ENCODE data around the gene GRIK3. TPM values are rescaled to one million over a fixed set of nuclear protein-coding genes. Genes with fewer than 3 reads are reported as not detected.

GRIK3 gene
- total RNA-seq, 1 donor from 2014 or later, result not detected

DNA sequence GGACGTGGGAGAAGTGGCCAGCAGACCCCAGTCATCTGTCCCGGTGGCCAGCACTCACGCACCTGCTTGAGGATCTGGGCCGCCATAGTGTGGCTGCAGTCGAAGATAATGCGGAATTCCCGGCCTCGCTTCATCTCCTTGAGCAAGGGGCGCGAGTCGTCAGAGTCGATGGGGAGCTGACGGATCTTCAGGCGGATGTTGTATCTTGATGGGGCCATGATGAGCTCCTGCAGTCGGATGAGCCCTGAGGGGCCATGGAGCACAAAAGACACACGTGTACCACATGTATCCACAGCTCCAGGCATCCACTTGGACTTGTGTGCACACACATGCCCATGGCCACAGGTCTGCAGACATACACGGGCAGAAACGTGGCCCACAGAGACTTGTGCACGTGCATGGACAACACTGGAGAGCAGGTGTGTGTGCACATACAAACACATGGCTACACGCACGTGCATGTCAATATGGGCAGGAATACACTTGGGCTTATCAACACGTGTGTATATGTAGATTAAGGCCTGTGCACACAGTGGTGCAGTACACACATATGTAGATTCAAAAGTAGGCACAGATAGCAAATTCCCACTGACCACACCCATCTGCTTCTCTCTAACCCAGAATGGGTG lies 162.1 kb downstream of the GRIK3 start:
- TF ChIP-seq CTCF (IDR thresholded peaks at IDR 0.05), result no peak
- H3K4me1 Mint-ChIP-seq (ENCODE audit: unreplicated experiment), result no peaks in the 10 kb centered on the region
- H3K27ac Mint-ChIP-seq (ENCODE audit: unreplicated experiment), result no peak overlapping the region
- H3K36me3 Mint-ChIP-seq (ENCODE audit: unreplicated experiment), result no peaks in the 10 kb centered on the region
- no peaks in the 10 kb centered on the region for H3K27me3 Mint-ChIP-seq (ENCODE audit: unreplicated experiment)
- no peaks in the 10 kb centered on the region for H3K9me3 Mint-ChIP-seq (ENCODE audit: unreplicated experiment)
- no peak overlapping the region for H3K4me3 Mint-ChIP-seq (ENCODE audit: unreplicated experiment)
- DNase-seq (ENCODE audit: extremely low spot score, unreplicated experiment), result peak; percentile 21

- Mint-ChIP-seq H3K9me3 (ENCODE audit: unreplicated experiment) (no peaks in the 10 kb centered on the region), H3K4me3 (ENCODE audit: unreplicated experiment) (no peak overlapping the region), H3K27ac (ENCODE audit: unreplicated experiment) (no peak overlapping the region), H3K27me3 (ENCODE audit: unreplicated experiment) (no peaks in the 10 kb centered on the region), H3K4me1 (ENCODE audit: unreplicated experiment) (no peaks in the 10 kb centered on the region), H3K36me3 (ENCODE audit: unreplicated experiment) (no peaks in the 10 kb centered on the region)
- TF ChIP-seq CTCF (IDR thresholded peaks at IDR 0.05), result no peak
- DNase-seq (ENCODE audit: extremely low spot score, unreplicated experiment), result no peak
Measured at GRCh38 chr1:36871146-36871971, 163.0 kb downstream of the GRIK3 start.

- Mint-ChIP-seq H3K4me3 (ENCODE audit: unreplicated experiment) (no peak overlapping the region), H3K27ac (ENCODE audit: unreplicated experiment) (no peak overlapping the region), H3K36me3 (ENCODE audit: unreplicated experiment) (no peaks in the 10 kb centered on the region), H3K4me1 (ENCODE audit: unreplicated experiment) (no peaks in the 10 kb centered on the region), H3K9me3 (ENCODE audit: unreplicated experiment) (no peaks in the 10 kb centered on the region), H3K27me3 (ENCODE audit: unreplicated experiment) (no peaks in the 10 kb centered on the region)
- DNase-seq (ENCODE audit: extremely low spot score, unreplicated experiment), result no peak
- TF ChIP-seq CTCF (IDR thresholded peaks at IDR 0.05), result no peak
Measured at GRCh38 chr1:36869826-36870225, 164.5 kb downstream of the GRIK3 start.

DNA sequence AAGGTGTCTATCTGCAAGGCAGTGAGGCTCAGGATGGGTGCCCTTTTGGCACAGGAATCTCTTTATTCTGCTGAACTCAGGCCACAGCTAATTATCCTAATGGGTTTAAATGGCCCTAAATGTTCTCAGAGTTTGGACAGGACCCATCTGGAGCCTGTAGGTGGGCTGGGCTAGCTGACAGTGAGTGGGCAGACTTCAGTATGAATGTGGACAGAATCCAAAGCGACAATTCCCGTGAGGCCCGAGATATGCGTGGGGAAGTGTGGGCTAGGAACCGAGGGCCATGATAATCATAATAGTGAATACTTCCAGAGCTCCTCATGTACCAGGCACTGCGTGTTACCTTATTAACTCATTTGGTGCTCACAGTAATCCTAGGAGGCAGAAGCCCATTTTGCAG lies 165.3 kb downstream of the GRIK3 start:
- H3K36me3 Mint-ChIP-seq (ENCODE audit: unreplicated experiment), result no peaks in the 10 kb centered on the region
- H3K9me3 Mint-ChIP-seq (ENCODE audit: unreplicated experiment), result no peaks in the 10 kb centered on the region
- no peak overlapping the region for H3K4me3 Mint-ChIP-seq (ENCODE audit: unreplicated experiment)
- no peaks in the 10 kb centered on the region for H3K27me3 Mint-ChIP-seq (ENCODE audit: unreplicated experiment)
- H3K4me1 Mint-ChIP-seq (ENCODE audit: unreplicated experiment), result no peaks in the 10 kb centered on the region
- no peak for TF ChIP-seq CTCF (IDR thresholded peaks at IDR 0.05)
- no peak for DNase-seq (ENCODE audit: extremely low spot score, unreplicated experiment)
- H3K27ac Mint-ChIP-seq (ENCODE audit: unreplicated experiment), result no peak overlapping the region

DNA sequence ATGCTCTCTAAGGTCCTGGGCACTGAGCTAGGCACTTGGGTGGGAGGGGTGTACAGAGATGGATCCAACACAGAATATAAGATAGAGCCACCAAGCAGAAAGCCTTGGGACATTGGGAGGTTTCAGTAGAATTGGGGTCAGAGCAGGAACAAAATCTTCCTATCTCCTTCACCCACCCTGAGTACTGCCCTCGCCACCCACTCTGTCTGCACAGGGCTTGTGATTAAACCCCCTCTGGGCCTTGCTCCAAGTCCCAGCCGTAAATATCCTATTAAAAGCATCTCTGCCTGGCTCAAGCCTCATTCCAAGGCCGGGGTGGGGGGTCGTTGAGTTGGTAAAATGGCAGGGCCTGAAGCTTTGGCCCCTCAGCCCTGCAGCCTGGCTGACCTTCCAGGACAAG lies 166.7 kb downstream of the GRIK3 start:
- no peaks in the 10 kb centered on the region for H3K27me3 Mint-ChIP-seq (ENCODE audit: unreplicated experiment)
- TF ChIP-seq CTCF (IDR thresholded peaks at IDR 0.05), result no peak
- no peak overlapping the region for H3K4me3 Mint-ChIP-seq (ENCODE audit: unreplicated experiment)
- H3K27ac Mint-ChIP-seq (ENCODE audit: unreplicated experiment), result no peak overlapping the region
- DNase-seq (ENCODE audit: extremely low spot score, unreplicated experiment), result no peak
- H3K4me1 Mint-ChIP-seq (ENCODE audit: unreplicated experiment), result no peaks in the 10 kb centered on the region
- H3K9me3 Mint-ChIP-seq (ENCODE audit: unreplicated experiment), result no peaks in the 10 kb centered on the region
- H3K36me3 Mint-ChIP-seq (ENCODE audit: unreplicated experiment), result no peaks in the 10 kb centered on the region
